ENCODE measurements around the gene ADH7.

Gene ADH7

DNA sequence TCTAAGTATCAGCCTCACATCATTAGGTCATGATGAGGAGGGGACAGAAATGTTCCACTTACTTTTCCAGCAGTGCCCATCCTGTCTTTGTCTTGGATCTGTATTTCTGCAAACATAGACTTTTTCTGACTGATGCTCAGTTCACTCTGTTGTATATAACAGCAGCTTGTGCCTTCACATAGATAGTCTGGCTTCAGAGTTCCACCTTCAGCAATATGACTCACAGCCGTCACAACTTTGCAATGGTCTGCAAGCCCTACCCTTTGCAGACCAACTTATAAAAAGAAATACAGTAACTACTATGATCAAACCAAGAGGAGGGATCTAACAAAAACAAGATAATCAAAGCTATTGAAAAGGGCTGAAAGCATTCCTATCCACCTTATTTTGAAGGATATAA lies at the start of gene ADH7:
TSS of gene ADH7 (minus strand) at position 189 of the 400 bp plus-strand sequence. CDS start at position 80, 109 bp downstream.
- H3K9me3 ChIP-seq (ENCODE audit: control insufficient read depth, insufficient read depth, low read depth, low read length), result no peaks in the 10 kb centered on the region
- CTCF ChIA-PET, result interaction anchor here (1.0 kb wide), 1 partner anchor 15 kb away, joined by 3 read pairs; no protein-coding TSS in a partner anchor
- POLR2A ChIA-PET, result no interaction called here

GRCh38 chr4:99483636-99484035 lies 48.5 kb upstream of the ADH7 start:
- POLR2A ChIA-PET, result no interaction called here
- TF ChIP-seq ZNF214 (tag by site-specific recombination; IDR thresholded peaks at IDR 0.05; ENCODE audit: borderline replicate concordance) (no peak), ZNF280D (tag by site-specific recombination; IDR thresholded peaks at IDR 0.05) (no peak), ZNF239 (tag by site-specific recombination; IDR thresholded peaks at IDR 0.05) (no peak), ZNF155 (tag by site-specific recombination; IDR thresholded peaks at IDR 0.05) (no peak), ZNF140 (tag by site-specific recombination; IDR thresholded peaks at IDR 0.05) (no peak), ZBTB48 (tag by site-specific recombination; IDR thresholded peaks at IDR 0.05) (no peak), ZBTB17 (tag by site-specific recombination; IDR thresholded peaks at IDR 0.05) (no peak), ATF2 (tag by site-specific recombination; IDR thresholded peaks at IDR 0.05; ENCODE audit: low read depth) (no peak), ZNF16 (tag by site-specific recombination; IDR thresholded peaks at IDR 0.05; ENCODE audit: low read depth) (no peak), ZNF335 (tag by site-specific recombination; conservative IDR thresholded peaks at IDR 0.05) (no peak)
- TF ChIP-seq, protein P1, sequence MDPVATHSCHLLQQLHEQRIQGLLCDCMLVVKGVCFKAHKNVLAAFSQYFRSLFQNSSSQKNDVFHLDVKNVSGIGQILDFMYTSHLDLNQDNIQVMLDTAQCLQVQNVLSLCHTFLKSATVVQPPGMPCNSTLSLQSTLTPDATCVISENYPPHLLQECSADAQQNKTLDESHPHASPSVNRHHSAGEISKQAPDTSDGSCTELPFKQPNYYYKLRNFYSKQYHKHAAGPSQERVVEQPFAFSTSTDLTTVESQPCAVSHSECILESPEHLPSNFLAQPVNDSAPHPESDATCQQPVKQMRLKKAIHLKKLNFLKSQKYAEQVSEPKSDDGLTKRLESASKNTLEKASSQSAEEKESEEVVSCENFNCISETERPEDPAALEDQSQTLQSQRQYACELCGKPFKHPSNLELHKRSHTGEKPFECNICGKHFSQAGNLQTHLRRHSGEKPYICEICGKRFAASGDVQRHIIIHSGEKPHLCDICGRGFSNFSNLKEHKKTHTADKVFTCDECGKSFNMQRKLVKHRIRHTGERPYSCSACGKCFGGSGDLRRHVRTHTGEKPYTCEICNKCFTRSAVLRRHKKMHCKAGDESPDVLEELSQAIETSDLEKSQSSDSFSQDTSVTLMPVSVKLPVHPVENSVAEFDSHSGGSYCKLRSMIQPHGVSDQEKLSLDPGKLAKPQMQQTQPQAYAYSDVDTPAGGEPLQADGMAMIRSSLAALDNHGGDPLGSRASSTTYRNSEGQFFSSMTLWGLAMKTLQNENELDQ (tag by site-specific recombination; IDR thresholded peaks at IDR 0.05; ENCODE audit: low read depth), result no peak
- TF ChIP-seq, protein P2, sequence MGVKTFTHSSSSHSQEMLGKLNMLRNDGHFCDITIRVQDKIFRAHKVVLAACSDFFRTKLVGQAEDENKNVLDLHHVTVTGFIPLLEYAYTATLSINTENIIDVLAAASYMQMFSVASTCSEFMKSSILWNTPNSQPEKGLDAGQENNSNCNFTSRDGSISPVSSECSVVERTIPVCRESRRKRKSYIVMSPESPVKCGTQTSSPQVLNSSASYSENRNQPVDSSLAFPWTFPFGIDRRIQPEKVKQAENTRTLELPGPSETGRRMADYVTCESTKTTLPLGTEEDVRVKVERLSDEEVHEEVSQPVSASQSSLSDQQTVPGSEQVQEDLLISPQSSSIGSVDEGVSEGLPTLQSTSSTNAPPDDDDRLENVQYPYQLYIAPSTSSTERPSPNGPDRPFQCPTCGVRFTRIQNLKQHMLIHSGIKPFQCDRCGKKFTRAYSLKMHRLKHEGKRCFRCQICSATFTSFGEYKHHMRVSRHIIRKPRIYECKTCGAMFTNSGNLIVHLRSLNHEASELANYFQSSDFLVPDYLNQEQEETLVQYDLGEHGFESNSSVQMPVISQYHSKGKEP (tag by site-specific recombination; IDR thresholded peaks at IDR 0.05), result no peak
- CTCF ChIA-PET, result no interaction called here

More for the DNA sequence above, at the start of gene ADH7:
- Histone ChIP-seq H3K4me1 (ENCODE audit: control insufficient read depth, insufficient read depth, low read length) (no peaks in the 10 kb centered on the region), H3K27ac (ENCODE audit: extremely low read depth, low read depth, low read length) (no peak within 1 kb of the TSS), H3K36me3 (ENCODE audit: control insufficient read depth in 2 of 2, insufficient read depth in 1 of 2, low read length in 2 of 2) (no peaks in the 10 kb centered on the region), H3K4me3 (ENCODE audit: low read depth, low read length) (no peak within 1 kb of the TSS)
- no peak for TF ChIP-seq ZNF560 (tag by site-specific recombination; IDR thresholded peaks at IDR 0.05; ENCODE audit: borderline replicate concordance)
- no peak for TF ChIP-seq ZNF19 (tag by site-specific recombination; IDR thresholded peaks at IDR 0.05; ENCODE audit: low read depth)
- no peak for TF ChIP-seq ZBTB48 (tag by site-specific recombination; IDR thresholded peaks at IDR 0.05)

More at GRCh38 chr4:99483636-99484035, 48.5 kb upstream of the ADH7 start:
- Histone ChIP-seq H3K36me3 (ENCODE audit: control insufficient read depth in 2 of 2, insufficient read depth in 1 of 2, low read length in 2 of 2) (no peaks in the 10 kb centered on the region), H3K9me3 (ENCODE audit: control insufficient read depth, insufficient read depth, low read depth, low read length) (no peaks in the 10 kb centered on the region), H3K4me3 (ENCODE audit: low read depth, low read length) (no peak overlapping the region), H3K4me1 (ENCODE audit: control insufficient read depth, insufficient read depth, low read length) (no peaks in the 10 kb centered on the region), H3K27ac (ENCODE audit: extremely low read depth, low read depth, low read length) (no peak overlapping the region)
